Measurements from ENCODE around the gene LENEP. TPM values are rescaled to one million over a fixed set of nuclear protein-coding genes. Genes with fewer than 3 reads are reported as not detected.

The LENEP gene
- total RNA-seq, 1 donor from 2014 or later: 1.9 TPM

GRCh38 chr1:154954541-154954940, 38.8 kb upstream of the LENEP start:
- TF ChIP-seq CTCF (conservative IDR thresholded peaks at IDR 0.05): no peak
- no peak for DNase-seq (ENCODE audit: low read depth, low spot score)
- peaks cover 53% of the 10 kb centered on the region for H3K4me1 Mint-ChIP-seq
- H3K27ac Mint-ChIP-seq (ENCODE audit: unreplicated experiment): peak overlapping the region; percentile 98
- no peaks in the 10 kb centered on the region for H3K27me3 Mint-ChIP-seq (ENCODE audit: low read depth)
- H3K36me3 Mint-ChIP-seq (ENCODE audit: low read depth): no peaks in the 10 kb centered on the region
- no peaks in the 10 kb centered on the region for H3K9me3 Mint-ChIP-seq
- peak overlapping the region; percentile 90 for H3K4me3 Mint-ChIP-seq

DNA sequence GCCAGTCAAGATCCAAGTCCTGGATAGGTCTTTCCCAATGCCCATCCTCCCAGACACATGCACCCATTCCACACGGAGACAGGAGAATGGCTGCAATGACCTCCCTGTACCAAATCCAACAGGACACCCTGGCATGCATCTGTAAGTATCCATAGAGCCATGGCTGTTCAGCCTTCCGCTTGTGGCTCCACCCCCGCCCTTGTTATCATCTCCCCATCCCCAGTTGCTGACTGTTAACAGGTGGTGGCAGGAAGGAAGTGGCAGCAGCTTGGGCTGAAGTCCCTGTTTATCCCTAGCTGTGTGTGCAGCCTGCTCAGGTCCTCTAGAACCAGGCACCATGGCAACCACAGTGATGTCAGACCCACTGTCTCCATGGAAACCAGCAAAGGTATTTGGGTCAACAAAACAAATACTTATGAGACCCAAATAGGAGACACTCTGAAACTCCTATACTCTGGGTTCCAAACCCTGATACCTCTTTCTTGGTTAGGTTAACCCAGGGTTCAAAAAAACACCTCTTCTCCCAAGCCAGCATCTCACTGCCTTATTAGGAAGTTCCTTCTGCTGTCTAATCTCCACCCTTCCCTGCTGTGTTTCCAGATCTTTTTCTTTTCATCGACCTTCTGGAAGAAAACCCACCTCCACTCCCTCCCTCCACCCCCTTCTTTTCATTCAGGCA, 38.2 kb upstream of the LENEP start:
- no peaks in the 10 kb centered on the region for H3K9me3 Mint-ChIP-seq
- no peaks in the 10 kb centered on the region for H3K27me3 Mint-ChIP-seq (ENCODE audit: low read depth)
- H3K27ac Mint-ChIP-seq (ENCODE audit: unreplicated experiment): peak overlapping the region; percentile 98
- H3K4me1 Mint-ChIP-seq: peaks cover 53% of the 10 kb centered on the region
- DNase-seq (ENCODE audit: low read depth, low spot score): no peak
- H3K36me3 Mint-ChIP-seq (ENCODE audit: low read depth): no peaks in the 10 kb centered on the region
- H3K4me3 Mint-ChIP-seq: peak overlapping the region; percentile 90
- TF ChIP-seq CTCF (conservative IDR thresholded peaks at IDR 0.05): no peak

GRCh38 chr1:154955718-154956543, 37.5 kb upstream of the LENEP start, which contains the start of gene PBXIP1:
Gene PBXIP1, minus strand, starts transcription at chr1:154956099. Its CDS starts 2,378 bp downstream, at chr1:154953721.
- TF ChIP-seq CTCF (conservative IDR thresholded peaks at IDR 0.05): peak; percentile 8
- no peaks in the 10 kb centered on the region for H3K27me3 Mint-ChIP-seq (ENCODE audit: low read depth)
- H3K27ac Mint-ChIP-seq (ENCODE audit: unreplicated experiment): peak within 1 kb of the TSS; percentile 98
- no peaks in the 10 kb centered on the region for H3K9me3 Mint-ChIP-seq
- H3K4me3 Mint-ChIP-seq: peak within 1 kb of the TSS; percentile 90
- DNase-seq (ENCODE audit: low read depth, low spot score): peak; percentile 74
- no peaks in the 10 kb centered on the region for H3K36me3 Mint-ChIP-seq (ENCODE audit: low read depth)
- peaks cover 59% of the 10 kb centered on the region for H3K4me1 Mint-ChIP-seq

DNA sequence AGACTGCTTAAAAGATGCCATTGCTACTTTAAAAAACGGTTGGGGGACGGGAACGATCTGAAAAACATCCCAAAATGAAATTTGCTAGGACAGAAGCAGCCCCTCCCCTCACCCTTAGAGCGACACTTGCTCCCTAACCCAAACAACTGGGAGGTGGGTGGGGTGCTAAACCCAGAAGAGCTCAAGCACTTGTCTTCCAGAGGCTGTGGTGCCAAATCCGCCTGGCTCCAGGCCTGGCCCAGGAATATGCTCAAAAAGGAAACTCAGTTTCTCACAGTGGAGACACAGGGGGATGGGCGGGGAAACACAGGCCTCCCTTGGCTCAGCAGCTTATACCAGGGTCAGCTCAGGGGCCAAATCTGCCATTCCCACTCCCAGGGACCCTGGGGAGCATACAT, 36.8 kb upstream of the LENEP start:
- H3K27ac Mint-ChIP-seq (ENCODE audit: unreplicated experiment): peak overlapping the region; percentile 13
- peak overlapping the region; percentile 90 for H3K4me3 Mint-ChIP-seq
- H3K4me1 Mint-ChIP-seq: peaks cover 62% of the 10 kb centered on the region
- no peak for DNase-seq (ENCODE audit: low read depth, low spot score)
- no peaks in the 10 kb centered on the region for H3K27me3 Mint-ChIP-seq (ENCODE audit: low read depth)
- no peak for TF ChIP-seq CTCF (conservative IDR thresholded peaks at IDR 0.05)
- H3K36me3 Mint-ChIP-seq (ENCODE audit: low read depth): no peaks in the 10 kb centered on the region
- no peaks in the 10 kb centered on the region for H3K9me3 Mint-ChIP-seq

DNA sequence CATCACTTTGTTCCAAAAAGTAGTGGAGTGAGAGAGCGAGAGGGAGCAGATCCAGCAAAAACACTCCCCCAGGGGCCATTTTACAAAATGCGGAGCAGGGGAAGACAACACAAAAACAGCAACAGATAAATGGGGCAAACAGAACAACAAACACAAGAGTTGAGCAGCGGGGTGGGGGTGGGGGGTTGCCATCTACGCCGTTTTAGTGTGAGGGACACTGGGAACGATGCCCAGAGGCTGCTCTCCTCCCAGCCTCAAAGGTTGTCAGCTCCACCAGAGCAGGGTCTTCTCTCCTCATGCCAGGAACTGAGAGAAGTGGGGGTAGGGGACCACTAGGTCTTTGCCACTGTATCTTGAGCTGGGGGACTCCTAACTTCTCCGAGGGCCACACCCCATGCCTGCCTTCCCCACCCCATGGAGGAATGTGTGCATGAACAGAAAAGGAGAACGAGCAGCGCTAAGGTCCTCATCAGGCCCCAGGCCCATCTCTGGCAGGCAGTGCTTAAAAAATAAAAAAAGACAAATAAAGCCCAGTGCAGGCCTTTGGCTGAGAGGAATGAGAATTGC, 36.2 kb upstream of the LENEP start:
- no peak for DNase-seq (ENCODE audit: low read depth, low spot score)
- no peak for TF ChIP-seq CTCF (conservative IDR thresholded peaks at IDR 0.05)
- peak overlapping the region; percentile 90 for H3K4me3 Mint-ChIP-seq
- H3K9me3 Mint-ChIP-seq: no peaks in the 10 kb centered on the region
- peaks cover 1% of the 10 kb centered on the region for H3K36me3 Mint-ChIP-seq (ENCODE audit: low read depth)
- H3K27me3 Mint-ChIP-seq (ENCODE audit: low read depth): no peaks in the 10 kb centered on the region
- no peak overlapping the region for H3K27ac Mint-ChIP-seq (ENCODE audit: unreplicated experiment)
- peaks cover 62% of the 10 kb centered on the region for H3K4me1 Mint-ChIP-seq
